Activated B cell treated with CpG ODN at 0.5 μM for 24 hours (primary cell): ENCODE measurements around the gene TUFT1. TPM values are rescaled to one million over a fixed set of nuclear protein-coding genes. Genes with fewer than 3 reads are reported as not detected.

Experiments
- ATAC-seq: fragments of 200-7000 bp; cut with Tn5 transposase; one replicate; pipeline ENCODE4 v1.10.0; 2021; ENCODE audit warnings: low read depth, mild to moderate bottlenecking, moderate library complexity
- CTCF ChIA-PET: fragments of 350-600 bp; sonication (Branson Sonifier 250); formaldehyde crosslinking; loops from one replicate; lab custom pipeline; 2021; ENCODE audit warnings: antibody characterized with exemption; lab: Charles Lee
- POLR2A ChIA-PET: fragments of 350-600 bp; sonication (Branson Sonifier 250); formaldehyde crosslinking; loops from one replicate; lab custom pipeline; 2021; ENCODE audit warnings: antibody characterized with exemption; lab: Charles Lee
- DNase-seq: peaks from one replicate; pipeline ENCODE4 v3.0.0; 2022
- H3K27ac Mint-ChIP-seq: one replicate; pipeline ENCODE4 v1.8.0; 2020; ENCODE audit warnings: mixed read lengths
- H3K27me3 Mint-ChIP-seq: one replicate; pipeline ENCODE4 v1.8.0; 2021; ENCODE audit warnings: mixed read lengths
- H3K36me3 Mint-ChIP-seq: one replicate; pipeline ENCODE4 v1.8.0; 2021; ENCODE audit warnings: low read depth, mixed read lengths
- H3K4me1 Mint-ChIP-seq: one replicate; pipeline ENCODE4 v1.8.0; 2021; ENCODE audit warnings: mixed read lengths
- H3K4me3 Mint-ChIP-seq: one replicate; pipeline ENCODE4 v1.8.0; 2020; ENCODE audit warnings: mild to moderate bottlenecking, mixed read lengths
- H3K9me3 Mint-ChIP-seq: one replicate; pipeline ENCODE4 v1.8.0; 2020; ENCODE audit warnings: mixed read lengths
- intact Hi-C: fragments of 100-400 bp; cut with micrococcal nuclease; formaldehyde crosslinking; loops from one replicate; pipeline ENCODE4 v1.15.1; 2024
- total RNA-seq: library from RNA; stranded (reverse); gene quantifications from 2 replicates; pipeline ENCODE4 v1.2.3, GENCODE V29; 2022
- TF ChIP-seq, protein P1 (sequence below): fragments of 200-600 bp; IDR thresholded peaks from one replicate; pipeline ENCODE4 v1.8.0; 2022; ENCODE audit warnings: antibody characterized with exemption, mild to moderate bottlenecking

The TUFT1 gene
- total RNA-seq, 1 donor from 2014 or later, result 2.3 TPM

DNA sequence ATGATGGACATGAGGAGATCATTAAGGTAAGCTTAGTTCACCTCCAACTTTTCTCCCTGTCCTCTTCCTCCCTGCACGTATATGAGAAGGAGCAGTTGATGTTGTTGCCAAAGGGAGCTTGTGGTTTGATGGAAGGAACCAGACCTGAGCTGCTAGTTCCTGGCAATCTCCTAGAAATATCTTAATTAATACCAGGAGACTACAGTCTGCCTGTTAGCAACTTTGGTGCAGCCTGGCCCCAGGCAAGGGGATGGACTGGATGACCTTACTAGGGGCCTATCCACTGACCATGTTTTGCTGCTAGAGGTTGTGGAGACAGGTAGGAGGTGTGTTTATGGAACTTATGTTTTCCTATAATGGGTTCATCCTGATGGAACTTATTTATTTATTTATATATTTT lies 22.6 kb downstream of the TUFT1 start:
- Mint-ChIP-seq H3K4me1 (no peaks in the 10 kb centered on the region), H3K27ac (no peak overlapping the region), H3K4me3 (no peak overlapping the region), H3K36me3 (no peaks in the 10 kb centered on the region), H3K27me3 (no peaks in the 10 kb centered on the region), H3K9me3 (no peaks in the 10 kb centered on the region)
- intact Hi-C loops, result no loop called here
- DNase-seq (no peak), ATAC-seq (no peak)
- POLR2A ChIA-PET, result no interaction called here
- TF ChIP-seq, protein P1, sequence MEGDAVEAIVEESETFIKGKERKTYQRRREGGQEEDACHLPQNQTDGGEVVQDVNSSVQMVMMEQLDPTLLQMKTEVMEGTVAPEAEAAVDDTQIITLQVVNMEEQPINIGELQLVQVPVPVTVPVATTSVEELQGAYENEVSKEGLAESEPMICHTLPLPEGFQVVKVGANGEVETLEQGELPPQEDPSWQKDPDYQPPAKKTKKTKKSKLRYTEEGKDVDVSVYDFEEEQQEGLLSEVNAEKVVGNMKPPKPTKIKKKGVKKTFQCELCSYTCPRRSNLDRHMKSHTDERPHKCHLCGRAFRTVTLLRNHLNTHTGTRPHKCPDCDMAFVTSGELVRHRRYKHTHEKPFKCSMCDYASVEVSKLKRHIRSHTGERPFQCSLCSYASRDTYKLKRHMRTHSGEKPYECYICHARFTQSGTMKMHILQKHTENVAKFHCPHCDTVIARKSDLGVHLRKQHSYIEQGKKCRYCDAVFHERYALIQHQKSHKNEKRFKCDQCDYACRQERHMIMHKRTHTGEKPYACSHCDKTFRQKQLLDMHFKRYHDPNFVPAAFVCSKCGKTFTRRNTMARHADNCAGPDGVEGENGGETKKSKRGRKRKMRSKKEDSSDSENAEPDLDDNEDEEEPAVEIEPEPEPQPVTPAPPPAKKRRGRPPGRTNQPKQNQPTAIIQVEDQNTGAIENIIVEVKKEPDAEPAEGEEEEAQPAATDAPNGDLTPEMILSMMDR, result no peak
- CTCF ChIA-PET, result no interaction called here

DNA sequence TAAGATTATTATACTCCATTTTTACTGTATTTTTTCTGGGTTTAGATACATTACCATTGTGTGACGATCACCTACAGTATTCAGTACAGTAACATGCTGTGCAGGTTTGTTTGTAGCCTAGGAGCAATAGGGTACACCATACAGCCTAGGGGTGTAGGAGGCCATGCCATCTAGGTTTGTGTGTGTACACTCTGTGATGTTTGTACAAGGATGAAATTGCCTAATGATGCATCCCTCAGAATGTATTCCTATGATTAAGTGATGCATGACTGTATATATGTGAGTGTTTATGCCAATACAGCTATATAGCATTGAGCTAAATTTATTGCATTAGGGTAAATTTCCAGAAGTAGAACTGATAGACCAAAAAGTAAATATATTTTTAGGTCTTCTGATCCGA lies 23.3 kb downstream of the TUFT1 start:
- Mint-ChIP-seq H3K27ac (no peak overlapping the region), H3K4me3 (no peak overlapping the region), H3K27me3 (no peaks in the 10 kb centered on the region), H3K9me3 (no peaks in the 10 kb centered on the region), H3K36me3 (no peaks in the 10 kb centered on the region), H3K4me1 (no peaks in the 10 kb centered on the region)
- ChIA-PET POLR2A (no interaction called here), CTCF (no interaction called here)
- intact Hi-C loops, result no loop called here
- TF ChIP-seq, protein P1, result no peak
- DNase-seq (no peak), ATAC-seq (no peak)

DNA sequence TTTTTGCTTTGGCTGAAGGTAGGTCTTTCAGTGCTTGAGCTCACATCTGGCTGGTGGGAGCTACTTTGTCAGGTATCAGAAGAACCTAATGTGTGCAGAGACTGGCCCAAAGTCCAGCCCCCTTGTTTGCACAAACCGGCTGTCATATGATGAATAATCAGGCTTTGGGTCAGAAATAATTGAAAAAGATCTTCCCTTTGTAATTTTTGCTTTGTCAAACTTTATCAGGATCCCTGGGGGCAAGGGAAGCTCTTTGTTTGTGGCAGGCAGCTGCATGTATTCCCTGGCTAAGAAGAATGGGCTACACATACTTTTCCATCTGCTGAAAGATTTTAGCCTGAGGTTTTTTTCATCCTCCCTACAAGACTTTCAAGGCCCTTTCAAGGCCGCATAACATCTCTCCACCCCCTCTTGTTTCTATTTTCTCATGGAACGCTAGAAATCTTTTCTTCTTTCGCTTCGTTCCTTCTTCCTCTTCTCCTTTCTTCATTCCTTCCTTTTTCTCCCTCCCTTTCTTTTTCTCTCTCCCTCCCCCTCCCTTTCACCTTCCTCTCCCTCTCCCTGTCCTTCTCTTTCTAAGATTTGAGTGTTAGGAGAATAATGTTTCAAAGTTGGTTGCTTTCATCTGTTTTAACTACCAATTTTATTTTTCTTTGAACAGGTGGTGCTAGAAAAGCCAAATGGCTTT lies 25.5 kb downstream of the TUFT1 start:
- TF ChIP-seq, protein P1, result no peak
- Mint-ChIP-seq H3K4me1 (no peaks in the 10 kb centered on the region), H3K27ac (no peak overlapping the region), H3K27me3 (no peaks in the 10 kb centered on the region), H3K36me3 (no peaks in the 10 kb centered on the region), H3K9me3 (no peaks in the 10 kb centered on the region), H3K4me3 (no peak overlapping the region)
- ATAC-seq (no peak), DNase-seq (no peak)
- intact Hi-C loops, result no loop called here
- ChIA-PET POLR2A (no interaction called here), CTCF (no interaction called here)

DNA sequence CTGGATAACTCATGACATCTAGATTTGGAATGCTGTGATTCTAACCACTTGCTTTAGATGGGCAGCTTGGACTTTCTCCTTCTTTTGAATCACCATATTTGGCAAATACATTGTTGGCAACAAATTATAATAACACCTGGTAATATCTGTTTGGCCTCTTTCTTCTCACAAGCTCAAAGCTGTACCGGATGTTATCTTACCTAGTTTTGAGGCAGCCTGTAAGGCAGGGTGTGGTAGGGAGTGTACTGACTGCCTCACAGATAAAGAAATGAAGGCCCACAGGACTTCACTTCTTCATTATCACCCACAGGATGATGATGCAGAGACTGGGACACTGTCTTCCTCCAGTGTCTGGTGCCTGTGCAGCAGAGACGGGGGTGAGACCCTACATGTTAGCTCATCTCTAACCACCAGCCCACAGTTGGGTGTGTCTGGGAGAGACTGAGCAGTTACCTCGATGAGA lies 28.5 kb downstream of the TUFT1 start:
- no peak for ATAC-seq
- Mint-ChIP-seq H3K9me3 (no peaks in the 10 kb centered on the region), H3K27me3 (no peaks in the 10 kb centered on the region), H3K27ac (no peak overlapping the region), H3K4me3 (no peak overlapping the region), H3K36me3 (no peaks in the 10 kb centered on the region), H3K4me1 (no peaks in the 10 kb centered on the region)
- TF ChIP-seq, protein P1, result no peak
- ChIA-PET POLR2A (no interaction called here), CTCF (interaction anchor here (1.3 kb wide), 1 partner anchor 25 kb away, joined by 3 read pairs; no protein-coding TSS in a partner anchor)
- intact Hi-C loops, result no loop called here
- DNase-seq, result no peak

DNA sequence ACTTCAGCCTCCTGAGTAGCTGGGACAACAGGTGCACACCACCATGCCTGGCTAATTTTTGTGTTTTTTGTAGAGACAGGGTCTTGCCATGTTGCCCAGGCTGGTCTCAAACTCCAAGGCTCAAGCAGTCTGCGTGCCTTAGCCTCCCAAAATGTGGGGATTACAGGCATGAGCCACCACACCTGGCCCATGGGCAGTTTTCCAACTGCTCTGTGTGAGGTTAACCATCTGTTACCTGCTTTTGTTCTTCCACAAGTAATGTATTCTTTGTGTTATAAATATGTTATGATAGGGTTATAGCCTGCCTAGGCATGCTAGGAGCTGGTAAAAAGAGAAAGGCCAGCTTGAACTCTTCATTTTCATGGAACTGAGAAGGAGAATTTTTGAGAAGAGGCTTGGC lies 30.7 kb downstream of the TUFT1 start:
- intact Hi-C loops, result no loop called here
- no peak for DNase-seq
- no peak for ATAC-seq
- Mint-ChIP-seq H3K36me3 (no peaks in the 10 kb centered on the region), H3K4me3 (no peak overlapping the region), H3K27me3 (no peaks in the 10 kb centered on the region), H3K4me1 (no peaks in the 10 kb centered on the region), H3K9me3 (no peaks in the 10 kb centered on the region), H3K27ac (no peak overlapping the region)
- ChIA-PET CTCF (no interaction called here), POLR2A (no interaction called here)
- TF ChIP-seq, protein P1, result no peak
